CD4-positive, alpha-beta memory T cell (primary cell): ENCODE results near the gene NPIPA8. TPM values are rescaled to one million over a fixed set of nuclear protein-coding genes. Genes with fewer than 3 reads are reported as not detected.
"Not testable (repeated sequence)": the region's sequence is repeated elsewhere in the genome, so short reads cannot be mapped to it uniquely, and the experiment has no call there.

ENCODE experiments used
- CTCF ChIA-PET: fragments of 350-600 bp; sonication (Branson Sonifier 250); formaldehyde crosslinking; loops from one replicate; lab custom pipeline; 2021; ENCODE audit warnings: inconsistent platforms; ENCODE audit not compliant: partially characterized antibody; lab: Charles Lee
- POLR2A ChIA-PET: fragments of 350-600 bp; sonication (Branson Sonifier 250); formaldehyde crosslinking; loops from one replicate; lab custom pipeline; 2021; ENCODE audit not compliant: partially characterized antibody; lab: Charles Lee
- DNase-seq, 5 donors: peaks; one replicate each; pipeline versions ENCODE4 v3.0.0 to v3.0.0-alpha.2; 2020 to 2022; ENCODE audit warnings: mixed read lengths in 1 of 5
- H3K27ac ChIP-seq: one replicate; pipeline ENCODE4 v1.7.0; 2013; ENCODE audit warnings: low read depth, low read length
- H3K27me3 ChIP-seq: 2 replicates; pipeline ENCODE4 v1.7.0; 2013; ENCODE audit warnings: mild to moderate bottlenecking, low read length, moderate library complexity; ENCODE audit not compliant: insufficient read depth
- H3K36me3 ChIP-seq: 2 replicates; pipeline ENCODE4 v1.7.0; 2013; ENCODE audit warnings: mild to moderate bottlenecking, low read length, moderate library complexity; ENCODE audit not compliant: insufficient read depth
- H3K4me1 ChIP-seq: 2 replicates; pipeline ENCODE4 v1.7.0; 2013; ENCODE audit warnings: mild to moderate bottlenecking, low read length, moderate library complexity; ENCODE audit not compliant: insufficient read depth
- H3K4me3 ChIP-seq, 2 donors: one replicate each; pipeline ENCODE4 v1.7.0; 2013; ENCODE audit warnings: low read length in 2 of 2, mild to moderate bottlenecking in 1 of 2
- H3K9me3 ChIP-seq, 2 donors: one replicate each; pipeline ENCODE4 v1.7.0; 2013; ENCODE audit warnings: low read length in 2 of 2, control low read depth in 1 of 2; ENCODE audit not compliant: control insufficient read depth in 1 of 2
- H3K27ac Mint-ChIP-seq, 7 donors: one replicate each; pipeline ENCODE4 v1.8.0; 2020 to 2021; ENCODE audit warnings: mixed read lengths in 7 of 7, mild to moderate bottlenecking in 6 of 7, inconsistent platforms in 3 of 7, moderate library complexity in 3 of 7
- H3K27me3 Mint-ChIP-seq, 2 donors: one replicate each; pipeline ENCODE4 v1.8.0; 2020 to 2021; ENCODE audit warnings: mixed read lengths in 2 of 2
- H3K36me3 Mint-ChIP-seq, 2 donors: one replicate each; pipeline ENCODE4 v1.8.0; 2020 to 2021; ENCODE audit warnings: mixed read lengths in 2 of 2, inconsistent platforms in 1 of 2, mild to moderate bottlenecking in 1 of 2
- H3K4me1 Mint-ChIP-seq, 4 donors: one replicate each; pipeline ENCODE4 v1.8.0; 2020 to 2021; ENCODE audit warnings: mixed read lengths in 4 of 4, mild to moderate bottlenecking in 1 of 4
- H3K4me3 Mint-ChIP-seq, 8 donors: one replicate each; pipeline ENCODE4 v1.8.0; 2020 to 2021; ENCODE audit warnings: mixed read lengths in 8 of 8, mild to moderate bottlenecking in 7 of 8, moderate library complexity in 6 of 8, inconsistent platforms in 3 of 8
- H3K9me3 Mint-ChIP-seq, 8 donors: one replicate each; pipeline ENCODE4 v1.8.0; 2020 to 2021; ENCODE audit warnings: mixed read lengths in 8 of 8, mild to moderate bottlenecking in 5 of 8, inconsistent platforms in 3 of 8, moderate library complexity in 1 of 8
- intact Hi-C: fragments of 100-400 bp; cut with micrococcal nuclease; formaldehyde crosslinking; loops from one replicate; pipeline ENCODE4 v1.15.1; 2023
- polyA plus RNA-seq, 2 donors: library from polyadenylated mRNA; unstranded; fragments of 300-500 nt; fragmentation: Illumina TruSeq; gene quantifications; one replicate each; pipeline ENCODE4 v1.2.3, GENCODE V29; 2021
- total RNA-seq, 2 experiments: library from RNA; stranded (reverse); gene quantifications; one replicate each; pipeline ENCODE4 v1.2.3, GENCODE V29; 2021

Gene NPIPA8
- total and polyA plus RNA-seq, 4 experiments from 2014 or later: 0.36 to 3.9 (median 0.55) TPM; not detected in 1

DNA sequence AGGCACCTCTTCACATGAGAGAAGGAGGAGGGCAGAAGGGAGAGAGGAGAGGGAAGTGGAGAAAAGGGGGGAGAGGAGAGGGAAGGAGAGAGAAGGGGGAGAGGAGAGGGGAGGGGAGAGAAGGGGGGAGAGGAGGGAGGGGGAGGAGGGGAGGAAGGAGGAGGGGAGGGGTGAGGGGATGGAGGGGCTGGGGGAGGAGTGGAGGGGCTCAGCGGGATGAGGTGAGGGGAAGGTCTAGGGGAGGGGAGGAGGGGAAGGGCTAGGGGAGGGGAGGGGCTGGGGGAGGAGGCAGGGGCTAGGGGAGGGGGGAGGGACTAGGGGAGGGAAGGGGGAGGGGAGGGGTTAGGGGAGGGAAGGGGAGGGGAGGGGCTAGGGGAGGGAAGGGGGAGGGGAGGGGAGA lies 5.5 kb upstream of the NPIPA8 start:
- H3K4me1 Mint-ChIP-seq, CTCF ChIA-PET, H3K27me3 ChIP-seq, H3K9me3 ChIP-seq, H3K27ac ChIP-seq, H3K27ac Mint-ChIP-seq, intact Hi-C loops, H3K4me3 Mint-ChIP-seq, POLR2A ChIA-PET, H3K9me3 Mint-ChIP-seq, H3K36me3 Mint-ChIP-seq, H3K36me3 ChIP-seq, H3K4me1 ChIP-seq, H3K4me3 ChIP-seq, H3K27me3 Mint-ChIP-seq: not testable (repeated sequence)
- DNase-seq: peak in 1 of 5 donors; percentile 4

DNA sequence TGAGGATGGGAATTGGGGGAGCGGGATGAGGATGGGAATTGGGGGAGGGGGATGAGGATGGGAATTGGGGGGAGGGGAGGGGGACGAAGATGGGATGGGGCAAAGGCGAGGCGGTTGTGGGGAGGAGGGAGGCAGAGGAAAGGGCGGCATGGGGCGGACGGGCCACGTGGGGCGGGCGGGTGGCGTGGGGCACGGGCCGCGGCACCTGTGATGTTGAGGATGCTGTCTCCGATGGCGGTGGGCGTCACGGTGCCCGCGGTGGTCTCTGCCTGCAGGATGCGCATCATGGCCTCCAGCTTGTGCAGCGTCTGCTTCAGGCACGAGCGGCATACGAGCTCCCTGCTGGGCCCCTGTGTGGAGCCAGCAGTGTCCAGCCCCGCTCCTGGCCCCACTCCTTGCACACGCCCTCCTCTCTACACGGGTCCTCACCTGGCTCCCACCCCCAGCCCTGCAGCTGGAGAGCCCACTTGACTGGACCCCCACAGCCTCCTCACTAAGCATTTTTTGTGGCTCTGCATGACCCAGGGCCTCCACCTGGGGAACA lies 5.0 kb upstream of the NPIPA8 start:
- H3K9me3 Mint-ChIP-seq, H3K4me3 Mint-ChIP-seq, H3K36me3 ChIP-seq, H3K27ac Mint-ChIP-seq, H3K36me3 Mint-ChIP-seq, H3K27me3 ChIP-seq, H3K27me3 Mint-ChIP-seq, H3K4me3 ChIP-seq, intact Hi-C loops, H3K27ac ChIP-seq, DNase-seq, POLR2A ChIA-PET, H3K4me1 Mint-ChIP-seq, H3K4me1 ChIP-seq, CTCF ChIA-PET, H3K9me3 ChIP-seq: not testable (repeated sequence)

DNA sequence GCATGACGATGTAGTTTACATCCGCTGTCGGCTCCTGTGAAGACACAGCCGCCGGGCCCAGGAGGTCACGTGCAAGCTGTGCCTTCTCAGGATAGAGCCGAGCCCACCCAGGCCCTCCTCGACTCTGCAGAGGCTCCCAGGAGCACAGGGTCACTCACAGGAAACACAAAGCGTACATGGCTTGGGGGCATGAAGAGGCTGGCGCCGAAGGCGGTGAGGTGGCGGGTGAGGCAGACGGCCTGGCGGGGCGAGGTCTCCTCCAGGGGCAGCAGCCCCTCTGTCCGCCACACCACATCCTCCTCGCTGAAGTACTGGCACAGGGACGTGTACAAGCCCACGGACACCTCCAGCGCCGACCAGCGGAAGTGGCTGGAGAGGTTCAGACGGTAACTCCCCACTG lies 2.7 kb upstream of the NPIPA8 start:
- H3K27me3 ChIP-seq, H3K27ac ChIP-seq, DNase-seq, intact Hi-C loops, H3K4me1 Mint-ChIP-seq, H3K4me3 Mint-ChIP-seq, H3K27me3 Mint-ChIP-seq, H3K9me3 ChIP-seq, CTCF ChIA-PET, H3K4me3 ChIP-seq, POLR2A ChIA-PET, H3K36me3 Mint-ChIP-seq, H3K36me3 ChIP-seq, H3K4me1 ChIP-seq, H3K27ac Mint-ChIP-seq, H3K9me3 Mint-ChIP-seq: not testable (repeated sequence)

DNA sequence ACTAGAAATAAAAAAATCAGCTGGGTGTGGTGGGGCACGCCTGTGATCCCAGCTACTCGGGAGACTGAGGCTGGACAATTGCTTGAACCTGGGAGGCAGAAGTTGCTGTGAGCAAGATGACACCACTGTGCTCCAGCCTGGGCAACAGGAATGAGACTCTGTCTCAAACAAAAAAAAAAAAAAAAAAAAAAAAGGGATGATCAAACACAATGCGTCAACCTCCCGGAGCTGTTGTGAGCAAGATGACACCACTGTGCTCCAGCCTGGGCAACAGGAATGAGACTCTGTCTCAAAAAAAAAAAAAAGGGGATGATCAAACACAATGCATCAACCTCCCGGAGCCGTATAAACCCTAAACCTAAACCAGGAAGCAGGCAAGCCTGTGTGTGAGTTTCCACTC lies 24.7 kb downstream of the NPIPA8 start:
- H3K27me3 Mint-ChIP-seq, H3K27ac Mint-ChIP-seq, H3K9me3 ChIP-seq, H3K27ac ChIP-seq, POLR2A ChIA-PET, H3K36me3 Mint-ChIP-seq, H3K36me3 ChIP-seq, H3K9me3 Mint-ChIP-seq, H3K4me1 Mint-ChIP-seq, intact Hi-C loops, H3K27me3 ChIP-seq, H3K4me3 ChIP-seq, CTCF ChIA-PET, H3K4me3 Mint-ChIP-seq, DNase-seq, H3K4me1 ChIP-seq: not testable (repeated sequence)

DNA sequence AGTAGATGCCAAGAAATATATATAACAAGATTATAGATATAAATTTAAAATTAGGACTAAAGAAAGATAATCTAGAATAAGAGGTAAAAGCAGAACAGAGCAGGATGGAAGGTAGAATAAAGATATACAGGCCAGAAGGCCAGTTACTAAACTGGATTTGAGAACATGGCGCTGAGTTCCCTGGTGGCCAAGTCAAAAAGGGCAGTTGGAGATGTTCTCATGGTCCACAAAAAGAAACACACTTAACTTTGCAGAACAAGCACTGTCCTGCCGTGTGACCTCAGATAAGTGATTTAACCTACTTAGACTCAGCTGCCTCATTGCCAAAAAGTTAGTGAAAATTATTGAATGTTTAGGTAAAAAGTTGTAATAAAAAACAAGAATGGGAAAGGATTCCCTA lies 27.4 kb downstream of the NPIPA8 start:
- H3K27ac ChIP-seq, H3K4me3 Mint-ChIP-seq, POLR2A ChIA-PET, DNase-seq, H3K4me3 ChIP-seq, CTCF ChIA-PET, H3K36me3 ChIP-seq, H3K9me3 Mint-ChIP-seq, H3K9me3 ChIP-seq, H3K27me3 Mint-ChIP-seq, H3K4me1 Mint-ChIP-seq, H3K36me3 Mint-ChIP-seq, H3K27ac Mint-ChIP-seq, H3K4me1 ChIP-seq, intact Hi-C loops, H3K27me3 ChIP-seq: not testable (repeated sequence)

DNA sequence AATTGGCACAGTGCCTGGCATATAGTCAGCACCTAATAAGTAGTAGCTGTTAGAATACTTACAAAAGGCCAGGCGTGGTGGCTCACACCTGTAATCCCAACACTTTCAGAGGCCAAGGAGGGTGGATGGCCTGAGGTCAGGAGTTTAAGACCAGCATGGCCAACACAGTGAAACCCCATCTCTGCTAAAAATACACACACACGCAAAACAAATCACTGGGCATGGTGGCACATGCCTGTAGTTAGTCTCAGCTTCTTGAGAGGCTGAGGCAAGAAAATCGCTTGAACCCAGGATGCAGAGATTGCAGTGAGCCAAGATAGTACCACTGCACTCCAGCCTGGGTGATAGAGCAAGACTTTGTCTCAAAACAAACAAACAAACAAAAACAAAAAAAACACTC lies 29.3 kb downstream of the NPIPA8 start:
- H3K27ac Mint-ChIP-seq, H3K27me3 ChIP-seq, H3K4me3 ChIP-seq, DNase-seq, H3K4me1 ChIP-seq, H3K9me3 ChIP-seq, H3K4me1 Mint-ChIP-seq, H3K36me3 ChIP-seq, H3K27ac ChIP-seq, POLR2A ChIA-PET, H3K36me3 Mint-ChIP-seq, H3K9me3 Mint-ChIP-seq, H3K27me3 Mint-ChIP-seq, CTCF ChIA-PET, H3K4me3 Mint-ChIP-seq, intact Hi-C loops: not testable (repeated sequence)

DNA sequence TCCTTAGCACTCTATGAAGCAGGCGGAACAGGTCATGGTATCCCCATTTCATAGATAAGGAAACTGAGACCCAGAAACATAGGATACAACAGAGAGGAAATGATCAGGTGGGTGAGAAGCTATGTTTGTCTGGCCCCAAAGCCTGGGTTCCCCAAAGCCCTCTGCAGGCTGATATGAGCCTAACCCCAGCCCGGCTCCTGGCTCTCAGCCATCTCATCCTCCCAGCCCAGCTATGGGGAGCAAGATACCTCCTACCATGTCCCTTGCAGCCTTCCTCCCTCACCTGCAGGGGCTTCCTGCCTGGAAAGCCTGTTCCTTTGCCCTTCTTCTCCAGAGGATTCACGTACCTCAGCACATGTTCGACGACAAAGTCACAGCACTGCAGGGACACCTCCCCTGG lies 30.5 kb downstream of the NPIPA8 start:
- intact Hi-C loops, POLR2A ChIA-PET: not testable (repeated sequence)

DNA sequence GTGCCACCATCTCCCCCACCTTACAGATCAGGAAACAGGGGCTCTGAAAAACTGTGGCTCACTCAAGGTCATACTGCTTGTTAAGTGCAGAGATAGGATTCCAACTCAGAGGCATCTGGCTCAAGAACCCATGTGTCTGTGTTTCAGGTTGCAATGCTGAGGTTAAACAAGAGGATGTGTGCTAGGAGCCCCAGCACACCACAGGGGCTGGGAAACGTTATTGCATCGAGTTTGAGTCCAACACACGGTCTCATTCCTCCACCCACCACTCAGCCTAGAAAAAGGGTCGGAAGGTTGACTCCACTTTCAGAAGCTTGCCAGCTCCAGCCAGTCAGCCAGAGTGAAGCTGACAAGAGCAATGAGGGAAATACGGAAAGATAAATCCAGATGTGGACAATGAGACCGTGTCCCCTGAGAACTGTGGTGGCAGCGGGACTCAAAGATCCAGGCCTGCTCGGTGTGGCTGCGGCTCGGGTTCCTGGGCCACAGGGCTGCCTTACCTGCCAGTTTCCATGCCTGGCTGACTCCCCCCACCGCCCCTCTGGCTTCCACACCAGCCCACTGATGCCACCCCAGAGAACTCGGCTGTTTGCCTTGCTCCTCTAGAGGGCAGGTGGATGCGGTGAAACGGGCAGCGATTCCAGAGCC lies 33.4 kb downstream of the NPIPA8 start:
- POLR2A ChIA-PET, H3K4me1 ChIP-seq: not testable (repeated sequence)

More for the DNA sequence above, 30.5 kb downstream of the NPIPA8 start:
- H3K4me3 ChIP-seq, H3K27ac Mint-ChIP-seq, H3K36me3 Mint-ChIP-seq, H3K27ac ChIP-seq, H3K9me3 ChIP-seq, CTCF ChIA-PET, H3K4me1 Mint-ChIP-seq, H3K27me3 Mint-ChIP-seq, H3K9me3 Mint-ChIP-seq, DNase-seq, H3K36me3 ChIP-seq, H3K4me1 ChIP-seq, H3K27me3 ChIP-seq, H3K4me3 Mint-ChIP-seq: not testable (repeated sequence)

More for the DNA sequence above, 33.4 kb downstream of the NPIPA8 start:
- H3K4me3 Mint-ChIP-seq, intact Hi-C loops, H3K27ac Mint-ChIP-seq, H3K9me3 Mint-ChIP-seq, H3K4me1 Mint-ChIP-seq, H3K27ac ChIP-seq, H3K36me3 Mint-ChIP-seq, H3K27me3 Mint-ChIP-seq, DNase-seq, H3K9me3 ChIP-seq, H3K27me3 ChIP-seq, H3K36me3 ChIP-seq, H3K4me3 ChIP-seq, CTCF ChIA-PET: not testable (repeated sequence)
